H1 (cell line): ENCODE results near the gene GABRD. TPM values are rescaled to one million over a fixed set of nuclear protein-coding genes. Genes with fewer than 3 reads are reported as not detected.

Source experiments
- FOSL1 ChIP-seq: IDR thresholded peaks from 2 replicates; pipeline ENCODE4 v1.6.1; 2011; ENCODE audit warnings: mild to moderate bottlenecking, low read depth, low read length, moderate library complexity; ENCODE audit not compliant: insufficient read depth
- HDAC2 ChIP-seq, 2 experiments: fragments of 300-600 bp in 1 of 2; sonication (generic) in 1 of 2; IDR thresholded peaks; 2 replicates each; pipeline ENCODE4 v1.6.1; 2011 to 2012; ENCODE audit warnings: low read depth in 2 of 2, low read length in 2 of 2, mild to moderate bottlenecking in 2 of 2, moderate library complexity in 2 of 2, borderline replicate concordance in 1 of 2, inconsistent platforms in 1 of 2
- KDM5A ChIP-seq: fragments of 200-600 bp; IDR thresholded peaks from 2 replicates; pipeline ENCODE4 v1.7.1; 2012; ENCODE audit warnings: mild to moderate bottlenecking, low read length, inconsistent platforms, mixed read lengths
- SIRT6 ChIP-seq: IDR thresholded peaks from one replicate; pipeline ENCODE4 v1.7.1; 2012; ENCODE audit warnings: low read length, inconsistent platforms
- SUZ12 ChIP-seq: fragments of 200-600 bp; sonication (generic); IDR thresholded peaks from 2 replicates; pipeline ENCODE4 v1.6.1; 2012; ENCODE audit warnings: mild to moderate bottlenecking, inconsistent platforms, low read length, moderate library complexity, mixed read lengths
- TEAD4 ChIP-seq: IDR thresholded peaks from 2 replicates; pipeline ENCODE4 v1.6.1; 2012; ENCODE audit warnings: low read depth, low read length, inconsistent platforms, mixed read lengths
- polyA plus RNA-seq, 7 experiments: library from polyadenylated mRNA; depleted of rRNA in 3 of 7; stranded (reverse) in 5 of 7; unstranded in 2 of 7; fragments of >200 nt in 5 of 7; fragments of 200-250 nt in 2 of 7; gene quantifications; 1 replicate in 5 of 7; 2 replicates in 1 of 7; 4 replicates in 1 of 7; pipeline versions ENCODE4 v1.2.1 to v1.2.3, GENCODE V29; 2011 to 2013; ENCODE audit warnings: missing spikeins in 2 of 7, mixed read lengths in 2 of 7
- total RNA-seq: library from RNA; stranded (reverse); fragmentation: NEBNext Ultra II Directional; extraction: Animal tissue kit (Norgen Biotek cat#: 25700); gene quantifications from 2 replicates; pipeline ENCODE4 v1.2.1, GENCODE V29; 2021

GABRD gene
- total and polyA plus RNA-seq, 2 of the 8 experiments (the other 6 are each of a cell fraction or from before 2014, with no cell fraction given): 1.8 to 3.0 TPM

DNA sequence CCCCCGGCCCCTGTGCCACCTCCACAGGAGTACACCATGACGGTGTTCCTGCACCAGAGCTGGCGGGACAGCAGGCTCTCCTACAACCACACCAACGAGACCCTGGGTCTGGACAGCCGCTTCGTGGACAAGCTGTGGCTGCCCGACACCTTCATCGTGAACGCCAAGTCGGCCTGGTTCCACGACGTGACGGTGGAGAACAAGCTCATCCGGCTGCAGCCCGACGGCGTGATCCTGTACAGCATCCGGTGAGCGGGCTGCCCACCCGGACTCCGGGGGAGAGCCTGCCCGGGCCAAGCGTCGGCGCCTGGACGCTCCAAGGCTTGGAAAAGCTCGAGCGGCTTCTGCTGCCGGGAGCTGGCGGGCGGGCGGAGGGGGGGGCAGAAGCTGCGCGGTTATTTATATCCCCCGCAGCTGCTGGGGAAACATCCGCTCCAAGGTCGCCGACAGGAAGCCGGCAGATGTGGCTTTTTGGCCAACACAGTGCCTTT is 6.4 kb downstream of the GABRD start (continued):
- TF ChIP-seq KDM5A (no peak), SIRT6 (no peak), SUZ12 (no peak), FOSL1 (no peak), HDAC2 (IDR thresholded peaks at IDR 0.05; ENCODE audit: borderline replicate concordance in 1 of 2, low read depth in 2 of 2, low read length in 2 of 2) (no peak), TEAD4 (no peak)
